Measurements from ENCODE around the gene SPTBN5. TPM values are rescaled to one million over a fixed set of nuclear protein-coding genes. Genes with fewer than 3 reads are reported as not detected.

SPTBN5 gene
- total RNA-seq, 1 experiment from 2014 or later: 0.64 TPM

DNA sequence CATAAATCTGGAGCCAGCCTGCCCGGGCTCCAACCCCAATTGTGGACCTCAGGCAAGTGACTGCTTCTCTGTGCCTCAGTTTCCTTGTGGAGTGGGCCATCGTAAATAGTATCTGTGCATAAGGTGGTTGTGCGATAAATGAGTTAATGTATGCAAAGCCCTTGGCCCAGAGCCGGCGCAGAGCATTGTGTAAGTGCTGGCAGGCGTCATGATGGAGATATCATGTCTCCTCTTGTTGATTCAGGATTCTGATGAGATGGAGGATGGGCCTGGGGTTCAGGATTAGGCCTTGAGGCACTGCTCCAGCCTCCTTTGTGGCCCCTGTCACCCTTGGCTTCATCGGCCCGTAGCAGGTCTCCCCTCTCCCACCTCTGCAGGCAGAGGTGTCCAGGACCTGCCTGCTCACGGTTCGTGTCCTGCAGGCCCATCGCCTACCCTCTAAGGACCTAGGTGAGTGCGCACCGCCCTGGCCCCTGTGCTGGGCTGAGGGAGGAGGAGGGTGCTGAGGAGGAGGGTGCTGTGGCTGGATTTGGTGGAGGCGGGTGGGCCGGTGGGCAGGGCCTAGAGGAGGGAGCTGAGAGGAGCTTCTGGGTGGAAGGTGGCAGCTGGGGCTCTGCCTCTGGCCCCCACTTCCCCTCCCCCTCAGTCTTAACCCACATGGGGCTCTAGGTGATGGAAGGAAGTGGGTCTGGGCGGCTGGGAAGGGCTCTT is 53.9 kb downstream of the SPTBN5 start:
- Mint-ChIP-seq H3K4me3 (ENCODE audit: low read depth, unreplicated experiment) (no peak overlapping the region), H3K9me3 (ENCODE audit: low read depth, unreplicated experiment) (no peaks in the 10 kb centered on the region), H3K27ac (ENCODE audit: unreplicated experiment) (no peak overlapping the region), H3K4me1 (ENCODE audit: low read depth, unreplicated experiment) (no peaks in the 10 kb centered on the region), H3K27me3 (ENCODE audit: unreplicated experiment) (no peaks in the 10 kb centered on the region), H3K36me3 (ENCODE audit: insufficient read depth, unreplicated experiment) (peaks cover 6% of the 10 kb centered on the region)
- BruUV-seq (replicated peaks): no TSS peak
- DNase-seq: no peak
- TF ChIP-seq, protein P1, sequence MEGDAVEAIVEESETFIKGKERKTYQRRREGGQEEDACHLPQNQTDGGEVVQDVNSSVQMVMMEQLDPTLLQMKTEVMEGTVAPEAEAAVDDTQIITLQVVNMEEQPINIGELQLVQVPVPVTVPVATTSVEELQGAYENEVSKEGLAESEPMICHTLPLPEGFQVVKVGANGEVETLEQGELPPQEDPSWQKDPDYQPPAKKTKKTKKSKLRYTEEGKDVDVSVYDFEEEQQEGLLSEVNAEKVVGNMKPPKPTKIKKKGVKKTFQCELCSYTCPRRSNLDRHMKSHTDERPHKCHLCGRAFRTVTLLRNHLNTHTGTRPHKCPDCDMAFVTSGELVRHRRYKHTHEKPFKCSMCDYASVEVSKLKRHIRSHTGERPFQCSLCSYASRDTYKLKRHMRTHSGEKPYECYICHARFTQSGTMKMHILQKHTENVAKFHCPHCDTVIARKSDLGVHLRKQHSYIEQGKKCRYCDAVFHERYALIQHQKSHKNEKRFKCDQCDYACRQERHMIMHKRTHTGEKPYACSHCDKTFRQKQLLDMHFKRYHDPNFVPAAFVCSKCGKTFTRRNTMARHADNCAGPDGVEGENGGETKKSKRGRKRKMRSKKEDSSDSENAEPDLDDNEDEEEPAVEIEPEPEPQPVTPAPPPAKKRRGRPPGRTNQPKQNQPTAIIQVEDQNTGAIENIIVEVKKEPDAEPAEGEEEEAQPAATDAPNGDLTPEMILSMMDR (IDR thresholded peaks at IDR 0.05; ENCODE audit: unreplicated experiment): no peak
- CTCF ChIA-PET: interaction anchor here (0.6 to 1.0 kb wide), 3 partner anchors 20 to 774 kb away, joined by 3 read pairs; no protein-coding TSS in a partner anchor
- intact Hi-C loops (cut with micrococcal nuclease; ENCODE audit: unreplicated experiment): no loop called here

DNA sequence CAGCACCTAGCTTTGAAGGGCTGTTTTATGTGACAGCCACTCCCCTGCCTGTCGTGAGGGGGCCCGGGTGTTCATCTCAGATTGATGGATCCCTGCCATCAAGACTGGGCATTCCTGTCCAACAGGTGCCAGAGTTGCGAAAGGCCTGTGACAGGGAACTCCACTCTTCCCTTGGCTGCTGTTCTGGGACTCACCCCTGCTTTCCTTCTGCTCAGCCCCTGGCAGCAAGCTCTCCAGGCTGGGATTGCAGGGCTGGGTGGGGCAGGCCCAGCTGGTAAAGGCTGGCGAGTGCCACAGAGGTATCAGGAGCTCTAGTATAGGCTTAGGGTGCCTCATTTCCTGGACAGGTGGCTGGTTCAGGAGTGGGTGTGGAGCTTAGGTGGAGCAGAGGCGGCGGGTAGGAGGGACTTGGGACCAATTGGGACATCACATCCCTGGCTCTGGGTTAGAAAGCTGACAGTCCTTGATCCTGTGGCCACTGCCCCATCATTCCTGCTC is 55.4 kb downstream of the SPTBN5 start, which contains the start of gene PLA2G4B:
Gene PLA2G4B, plus strand, starts transcription at position 448 of the 498 bp plus-strand sequence. CDS start 67 bp downstream, outside the sequence.
- TF ChIP-seq, protein P1 (IDR thresholded peaks at IDR 0.05; ENCODE audit: unreplicated experiment): no peak
- no TSS peak for BruUV-seq (replicated peaks)
- no peak within 1 kb of the TSS for H3K27ac Mint-ChIP-seq (ENCODE audit: unreplicated experiment)
- H3K4me3 Mint-ChIP-seq (ENCODE audit: low read depth, unreplicated experiment): no peak within 1 kb of the TSS
- H3K36me3 Mint-ChIP-seq (ENCODE audit: insufficient read depth, unreplicated experiment): peaks cover 17% of the 10 kb centered on the region
- CTCF ChIA-PET: interaction anchor here (0.6 to 0.9 kb wide), 6 partner anchors 11 to 1561 kb away, joined by 3 to 6 read pairs (median 3); partner anchors contain the start of genes EHD4 and MAPKBP1
- peaks cover 6% of the 10 kb centered on the region for H3K4me1 Mint-ChIP-seq (ENCODE audit: low read depth, unreplicated experiment)
- DNase-seq: peak; percentile 82
- H3K9me3 Mint-ChIP-seq (ENCODE audit: low read depth, unreplicated experiment): no peaks in the 10 kb centered on the region
- no peaks in the 10 kb centered on the region for H3K27me3 Mint-ChIP-seq (ENCODE audit: unreplicated experiment)
- intact Hi-C loops (cut with micrococcal nuclease; ENCODE audit: unreplicated experiment): no loop called here

DNA sequence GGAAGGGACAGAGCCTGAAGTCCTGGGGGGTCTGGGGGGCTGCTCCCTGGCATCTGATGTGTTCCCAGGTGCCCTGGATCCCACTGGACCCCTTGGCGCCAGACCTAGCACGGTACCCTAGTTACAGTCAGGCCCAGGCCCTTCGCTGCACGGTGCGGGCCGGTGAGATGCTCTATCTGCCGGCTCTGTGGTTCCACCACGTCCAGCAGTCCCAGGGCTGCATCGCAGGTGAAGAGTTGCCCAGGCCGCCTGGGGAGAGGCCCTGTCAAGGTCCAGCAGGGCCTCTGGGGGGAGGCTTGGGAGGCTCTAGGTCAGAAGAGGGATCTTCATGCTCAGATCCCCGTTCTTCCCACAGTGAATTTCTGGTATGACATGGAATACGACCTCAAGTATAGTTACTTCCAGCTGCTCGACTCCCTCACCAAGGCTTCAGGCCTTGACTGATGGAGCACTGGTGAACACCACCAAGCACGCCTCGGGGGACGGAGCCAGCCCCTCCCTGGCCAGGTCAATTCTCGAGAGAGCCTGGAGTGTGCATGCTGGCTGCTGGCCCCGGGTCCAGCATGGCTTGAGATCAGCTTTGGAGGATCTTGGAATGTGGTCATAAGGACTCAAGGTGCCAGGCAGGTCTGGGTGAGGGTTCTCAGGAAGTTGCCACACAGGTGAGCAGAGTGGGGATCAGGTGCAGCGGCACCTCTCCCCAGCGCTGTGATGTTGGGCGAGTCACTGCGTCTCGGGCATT is 57.0 kb downstream of the SPTBN5 start:
- H3K36me3 Mint-ChIP-seq (ENCODE audit: insufficient read depth, unreplicated experiment): peaks cover 22% of the 10 kb centered on the region
- peaks cover 8% of the 10 kb centered on the region for H3K4me1 Mint-ChIP-seq (ENCODE audit: low read depth, unreplicated experiment)
- intact Hi-C loops (cut with micrococcal nuclease; ENCODE audit: unreplicated experiment): no loop called here
- DNase-seq: no peak
- no TSS peak for BruUV-seq (replicated peaks)
- CTCF ChIA-PET: no interaction called here
- H3K4me3 Mint-ChIP-seq (ENCODE audit: low read depth, unreplicated experiment): no peak overlapping the region
- H3K27me3 Mint-ChIP-seq (ENCODE audit: unreplicated experiment): no peaks in the 10 kb centered on the region
- H3K27ac Mint-ChIP-seq (ENCODE audit: unreplicated experiment): no peak overlapping the region
- TF ChIP-seq, protein P1 (IDR thresholded peaks at IDR 0.05; ENCODE audit: unreplicated experiment): no peak
- H3K9me3 Mint-ChIP-seq (ENCODE audit: low read depth, unreplicated experiment): no peaks in the 10 kb centered on the region

DNA sequence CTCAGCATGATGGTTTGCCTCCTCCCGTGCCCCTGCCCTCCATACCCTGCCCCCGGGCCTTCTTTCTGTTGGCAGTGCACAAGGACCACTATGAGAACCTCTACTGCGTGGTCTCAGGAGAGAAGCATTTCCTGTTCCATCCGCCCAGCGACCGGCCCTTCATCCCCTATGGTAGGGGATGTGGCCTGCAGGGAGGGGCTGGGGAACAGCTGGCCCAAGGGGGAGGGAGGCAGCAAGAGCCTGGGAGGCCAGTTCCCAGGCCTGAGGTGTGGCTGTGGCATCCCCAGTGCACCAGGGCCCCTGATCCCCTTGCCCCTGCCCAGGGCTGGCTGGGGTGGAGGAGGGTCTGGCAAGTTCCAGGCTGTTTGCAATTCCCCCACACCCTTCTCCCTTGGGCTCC is 57.8 kb downstream of the SPTBN5 start:
- H3K27ac Mint-ChIP-seq (ENCODE audit: unreplicated experiment): no peak overlapping the region
- peaks cover 8% of the 10 kb centered on the region for H3K4me1 Mint-ChIP-seq (ENCODE audit: low read depth, unreplicated experiment)
- CTCF ChIA-PET: no interaction called here

More for the DNA sequence above, 57.8 kb downstream of the SPTBN5 start:
- no peaks in the 10 kb centered on the region for H3K9me3 Mint-ChIP-seq (ENCODE audit: low read depth, unreplicated experiment)
- TF ChIP-seq, protein P1 (IDR thresholded peaks at IDR 0.05; ENCODE audit: unreplicated experiment): no peak
- DNase-seq: no peak
- intact Hi-C loops (cut with micrococcal nuclease; ENCODE audit: unreplicated experiment): no loop called here
- peaks cover 22% of the 10 kb centered on the region for H3K36me3 Mint-ChIP-seq (ENCODE audit: insufficient read depth, unreplicated experiment)
- BruUV-seq (replicated peaks): no TSS peak
- no peak overlapping the region for H3K4me3 Mint-ChIP-seq (ENCODE audit: low read depth, unreplicated experiment)
- H3K27me3 Mint-ChIP-seq (ENCODE audit: unreplicated experiment): no peaks in the 10 kb centered on the region
